ENCODE measurements around the gene SLC16A10.
A peak's percentile ranks its signal among the peaks of the same experiment; 100 is the strongest.

The SLC16A10 gene

GRCh38 chr6:111269401-111269970 is 182.2 kb downstream of the SLC16A10 start:
- H3K4me3 ChIP-seq (ENCODE audit: low read length): no peak overlapping the region
- DNase-seq (ENCODE audit: low read depth): peak; percentile 41
- TF ChIP-seq CTCF (IDR thresholded peaks at IDR 0.05; ENCODE audit: insufficient read depth, low read depth, low read length, missing control alignments): no peak

GRCh38 chr6:111270121-111270520 is 182.8 kb downstream of the SLC16A10 start:
- no peak for TF ChIP-seq CTCF (IDR thresholded peaks at IDR 0.05; ENCODE audit: insufficient read depth, low read depth, low read length, missing control alignments)
- DNase-seq (ENCODE audit: low read depth): peak; percentile 19

DNA sequence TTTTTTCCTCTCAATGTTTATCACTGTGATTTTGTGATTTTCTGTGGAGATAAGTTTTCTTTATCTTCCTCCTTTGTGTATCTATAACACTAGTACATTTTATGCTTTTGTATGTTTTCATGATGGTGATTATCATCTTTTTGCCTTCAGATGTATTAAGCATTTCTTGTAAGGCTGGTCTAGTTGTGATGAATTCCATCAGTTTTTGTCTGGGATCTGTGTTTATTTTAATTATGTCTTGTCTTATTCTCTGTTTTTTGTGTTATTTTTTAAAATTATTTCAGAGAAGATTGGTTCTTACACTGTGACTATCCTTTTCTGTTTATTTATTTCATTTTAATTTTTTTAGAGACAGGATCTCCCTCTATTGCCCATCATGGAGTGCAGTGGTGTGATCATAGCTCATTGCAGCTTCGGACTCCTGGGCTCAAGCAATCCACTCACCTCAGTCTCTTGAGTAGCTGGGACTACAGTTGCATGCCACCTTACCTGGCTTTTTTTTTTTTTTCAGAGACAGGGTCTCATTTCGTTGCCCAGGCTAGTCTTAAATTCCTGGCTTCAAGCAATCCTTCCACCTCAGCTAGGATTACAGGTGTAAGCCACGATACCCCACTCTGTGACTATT is 187.4 kb downstream of the SLC16A10 start:
- H3K4me3 ChIP-seq (ENCODE audit: low read length): no peak overlapping the region
- DNase-seq (ENCODE audit: low read depth): no peak
- TF ChIP-seq CTCF (IDR thresholded peaks at IDR 0.05; ENCODE audit: insufficient read depth, low read depth, low read length, missing control alignments): no peak

More at GRCh38 chr6:111270121-111270520, 182.8 kb downstream of the SLC16A10 start:
- H3K4me3 ChIP-seq (ENCODE audit: low read length): no peak overlapping the region

- no peak for TF ChIP-seq CTCF (IDR thresholded peaks at IDR 0.05; ENCODE audit: insufficient read depth, low read depth, low read length, missing control alignments)
- no peak overlapping the region for H3K4me3 ChIP-seq (ENCODE audit: low read length)
- no peak for DNase-seq (ENCODE audit: low read depth)
Observed at GRCh38 chr6:111276335-111276734, 189.0 kb downstream of the SLC16A10 start.

DNA sequence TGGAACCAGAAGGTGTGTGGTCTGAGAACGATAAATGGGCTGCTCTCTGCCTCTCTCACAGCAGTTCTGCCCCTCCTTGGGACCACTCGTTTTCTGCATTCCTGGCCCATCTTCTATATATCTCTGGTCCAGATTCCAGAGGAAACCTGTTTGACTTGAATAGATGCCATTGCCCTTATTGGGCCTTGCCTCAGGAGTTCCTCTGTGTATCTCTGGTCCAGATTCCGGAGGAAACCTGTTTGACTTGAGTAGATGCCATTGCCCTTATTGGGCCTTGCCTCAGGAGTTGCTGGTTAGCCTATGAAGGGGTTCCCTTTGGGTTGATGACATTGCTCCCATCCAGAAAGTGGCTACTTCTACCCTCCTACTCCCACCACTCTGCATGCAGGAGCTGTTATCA is 189.4 kb downstream of the SLC16A10 start:
- TF ChIP-seq CTCF (IDR thresholded peaks at IDR 0.05; ENCODE audit: insufficient read depth, low read depth, low read length, missing control alignments): no peak
- H3K4me3 ChIP-seq (ENCODE audit: low read length): no peak overlapping the region
- peak; percentile 73 for DNase-seq (ENCODE audit: low read depth)

DNA sequence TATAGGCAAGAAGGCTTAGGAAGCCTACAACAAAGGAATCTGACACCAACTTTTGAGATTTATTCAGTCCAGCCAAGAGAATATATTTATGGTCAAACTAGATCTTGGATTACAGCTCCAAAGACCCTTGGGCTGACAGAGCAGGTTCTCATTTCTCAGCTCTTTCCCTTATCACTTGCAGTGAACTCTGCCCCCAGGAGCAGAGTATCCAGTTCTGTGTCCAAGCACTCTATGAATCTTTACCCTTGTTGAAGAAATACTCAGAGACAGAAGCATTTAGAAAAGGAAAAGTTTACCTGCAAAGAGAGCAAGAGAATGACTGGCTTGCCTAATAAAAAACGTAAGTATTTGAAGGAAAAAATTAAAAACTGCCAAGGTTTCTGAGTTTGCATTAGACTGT is 190.5 kb downstream of the SLC16A10 start:
- DNase-seq (ENCODE audit: low read depth): no peak
- no peak overlapping the region for H3K4me3 ChIP-seq (ENCODE audit: low read length)
- TF ChIP-seq CTCF (IDR thresholded peaks at IDR 0.05; ENCODE audit: insufficient read depth, low read depth, low read length, missing control alignments): no peak

- DNase-seq (ENCODE audit: low read depth): no peak
- TF ChIP-seq CTCF (IDR thresholded peaks at IDR 0.05; ENCODE audit: insufficient read depth, low read depth, low read length, missing control alignments): no peak
- H3K4me3 ChIP-seq (ENCODE audit: low read length): no peak overlapping the region
Observed at GRCh38 chr6:111278731-111279130, 191.4 kb downstream of the SLC16A10 start.
